GF-D8 (cell line): ENCODE data around the gene RIOK3.
"Not testable (repeated sequence)": the region's sequence is repeated elsewhere in the genome, so short reads cannot be mapped to it uniquely, and the experiment has no call there.

Source experiments
- DNase-seq: peaks from one replicate; lab custom pipeline; 2025; lab: John Stamatoyannopoulos, UW

RIOK3 gene

GRCh38 chr18:23451011-23451410 is 2.1 kb upstream of the RIOK3 start:
- DNase-seq: no peak

- DNase-seq: no peak
Measured at GRCh38 chr18:23451491-23451890, 1.6 kb upstream of the RIOK3 start.

DNA sequence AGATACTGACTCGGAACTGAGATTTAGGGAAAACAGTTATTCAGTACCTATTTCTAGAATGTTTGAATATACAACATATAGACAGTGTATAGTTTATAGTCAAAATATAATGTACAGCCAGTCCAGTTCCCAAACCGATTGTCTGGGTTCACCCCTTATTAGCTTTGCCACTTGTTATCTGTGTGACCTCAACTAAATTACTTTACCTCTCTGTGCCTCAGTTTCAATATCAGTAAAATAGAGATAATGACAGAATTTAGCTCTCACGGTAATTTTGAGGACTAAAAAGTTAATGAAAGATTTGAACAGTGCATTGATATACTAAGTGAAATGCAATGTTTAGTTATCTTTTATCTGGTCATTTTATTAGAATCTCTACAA is 750 bp upstream of the RIOK3 start:
- DNase-seq: no peak

GRCh38 chr18:23453680-23454058 is 582 bp downstream of the RIOK3 start:
- DNase-seq: no peak

GRCh38 chr18:23456835-23457234 is 3.7 kb downstream of the RIOK3 start:
- no peak for DNase-seq

DNA sequence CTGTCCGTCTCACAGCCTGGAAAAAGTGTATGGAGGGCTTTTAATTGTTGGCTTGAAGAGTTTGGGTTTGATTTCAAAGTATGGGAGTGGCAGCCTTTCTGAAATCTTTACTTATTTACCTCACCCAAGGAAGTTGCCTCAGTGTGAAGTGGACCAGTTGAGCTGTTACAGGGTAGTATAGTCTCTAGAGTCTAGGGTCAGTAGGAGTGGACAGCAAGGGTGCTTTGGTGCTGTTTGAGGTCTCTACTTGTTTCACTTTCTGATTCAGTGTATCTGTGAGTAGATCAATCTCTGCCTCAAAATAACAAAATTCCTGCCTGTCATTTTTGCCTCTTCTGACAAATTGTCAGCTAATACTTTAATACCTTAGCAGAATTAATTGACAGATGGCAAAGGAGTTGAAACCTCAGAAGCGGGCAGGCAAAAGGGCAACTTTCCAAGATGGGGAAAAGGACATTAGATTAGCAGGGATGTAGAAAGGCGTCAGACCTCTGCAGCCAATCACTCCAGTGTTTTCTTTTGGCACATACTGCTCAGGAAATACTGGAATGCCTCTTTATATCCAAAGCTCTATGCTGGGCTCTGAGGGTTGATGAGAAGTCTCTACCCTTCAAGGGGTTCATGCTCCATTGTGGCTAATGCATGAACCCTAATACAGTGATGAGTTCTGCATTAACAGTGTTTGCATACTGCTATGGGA is 5.9 kb downstream of the RIOK3 start:
- no peak for DNase-seq

- no peak for DNase-seq
Measured at GRCh38 chr18:23459530-23459921, 6.4 kb downstream of the RIOK3 start.

DNA sequence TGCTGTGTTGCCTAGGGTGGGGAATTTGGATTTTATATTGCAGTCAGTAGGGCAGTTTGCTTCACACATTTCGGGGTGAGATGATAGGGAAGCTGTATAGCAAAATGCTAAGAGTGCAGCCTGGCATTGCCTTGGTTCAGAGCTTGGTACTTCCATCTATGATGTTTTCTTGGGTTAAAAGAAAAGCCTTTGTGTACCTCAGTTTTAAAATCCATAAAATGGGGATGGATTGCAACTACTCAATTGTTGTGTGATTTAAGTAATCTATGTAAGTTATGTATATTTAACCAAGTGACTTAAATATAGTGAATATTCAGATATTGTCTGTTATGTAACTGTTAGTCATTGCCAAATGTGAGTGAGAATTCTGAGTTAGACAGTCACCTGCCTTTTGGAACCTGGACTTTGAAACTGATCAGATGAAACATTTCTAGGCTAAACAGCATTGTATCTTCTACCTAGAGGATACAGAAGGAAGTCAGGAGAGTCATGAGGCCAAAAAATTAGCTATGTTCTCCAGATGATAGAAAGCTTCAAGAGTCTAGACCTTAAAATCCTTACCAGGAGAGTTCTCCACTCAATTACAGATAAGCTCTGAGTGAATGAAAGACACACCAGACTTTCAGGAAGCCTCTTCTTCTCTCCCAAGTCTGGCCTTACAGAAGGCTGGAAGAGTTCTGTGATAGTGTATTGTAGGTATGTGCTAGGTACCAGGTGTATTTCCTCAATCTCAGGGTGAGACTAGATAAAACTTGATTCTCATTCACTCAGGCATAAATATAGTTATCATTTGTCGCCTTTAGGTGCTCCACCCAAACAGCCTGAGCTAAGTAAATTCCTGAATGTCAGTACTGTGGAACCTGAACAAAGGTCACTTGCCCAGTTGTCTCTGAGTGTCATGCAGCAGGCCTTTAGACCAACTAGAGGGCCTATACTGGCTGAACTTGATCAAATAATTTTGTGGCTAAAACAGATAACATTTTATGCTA is 7.5 kb downstream of the RIOK3 start:
- no peak for DNase-seq

GRCh38 chr18:23462876-23463275 is 9.8 kb downstream of the RIOK3 start:
- DNase-seq: no peak

DNA sequence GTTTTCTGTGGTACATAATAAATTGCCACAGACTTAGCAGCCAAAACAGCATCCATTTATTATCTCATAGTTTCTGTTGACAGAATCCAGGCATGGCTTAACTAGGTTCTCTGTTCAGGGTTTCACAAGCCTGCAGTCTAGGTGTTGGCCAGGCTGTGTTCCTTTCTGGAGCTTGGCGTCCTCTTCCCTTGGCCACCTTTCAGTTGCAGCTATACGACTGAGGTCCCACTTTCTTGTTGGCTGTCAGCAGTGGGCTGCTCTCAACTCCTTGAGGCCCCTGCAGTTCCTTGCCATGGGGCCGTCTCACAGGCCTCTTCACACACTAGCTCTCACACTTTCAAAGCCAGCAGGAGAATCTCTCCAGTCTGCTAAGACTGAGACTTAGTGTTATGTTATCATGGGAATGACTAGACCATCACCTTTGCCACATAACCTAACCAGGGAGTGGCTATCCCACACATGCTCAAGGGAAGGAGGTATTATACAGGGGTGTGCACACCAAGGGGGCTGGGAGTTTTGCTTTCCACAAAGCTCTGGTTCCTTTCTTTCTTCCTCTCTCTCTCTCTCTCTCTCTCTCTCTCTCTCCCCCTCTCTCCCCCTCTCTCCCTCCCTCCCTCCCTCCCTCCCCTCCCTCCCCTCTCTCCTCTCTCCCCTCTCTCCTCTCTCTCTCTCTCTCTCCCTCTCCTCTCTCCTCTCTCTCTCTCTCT is 15.8 kb downstream of the RIOK3 start:
- DNase-seq: no peak

DNA sequence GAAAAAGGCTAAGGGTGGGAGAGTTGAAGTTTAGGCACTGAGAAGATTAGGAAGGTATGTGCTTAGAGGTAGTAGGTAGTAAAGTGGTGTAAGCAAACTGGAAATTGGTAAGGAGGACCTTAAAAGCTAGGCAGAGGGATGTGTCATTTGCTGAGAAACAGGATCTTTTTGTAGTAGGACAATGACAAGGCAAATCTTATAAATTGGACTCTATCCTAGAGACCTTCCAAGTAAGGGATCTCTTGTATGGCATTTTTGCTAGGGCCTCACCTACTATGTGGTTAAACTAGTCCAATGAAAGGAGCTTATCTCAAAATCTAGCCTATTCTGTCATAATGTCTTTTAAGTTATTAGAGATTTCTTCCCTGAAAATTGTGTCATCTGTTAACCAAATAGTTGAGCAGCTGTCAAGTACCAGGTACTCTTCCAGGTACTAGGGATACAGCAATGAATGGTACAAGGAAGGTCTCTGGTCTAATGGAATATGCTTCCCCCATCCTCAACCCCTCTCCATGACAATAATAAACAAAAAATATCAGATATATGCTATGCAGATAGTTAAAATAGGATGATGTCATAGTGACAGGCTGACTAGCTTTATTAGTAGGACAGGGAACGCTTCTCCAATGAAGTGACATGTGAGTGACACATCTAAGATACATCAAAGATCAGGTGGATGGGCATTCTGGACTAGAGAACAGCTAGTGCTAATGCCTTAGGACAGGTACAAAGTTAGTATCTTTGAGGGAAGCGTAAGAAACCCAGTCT is 17.7 kb downstream of the RIOK3 start:
- DNase-seq: no peak

GRCh38 chr18:23471486-23471885 is 18.4 kb downstream of the RIOK3 start:
- no peak for DNase-seq

GRCh38 chr18:23479829-23480505 is 26.9 kb downstream of the RIOK3 start:
- DNase-seq: peak; percentile 34

GRCh38 chr18:23484561-23485182 is 31.6 kb downstream of the RIOK3 start:
- no peak for DNase-seq

- no peak for DNase-seq
Measured at GRCh38 chr18:23485386-23485785, 32.3 kb downstream of the RIOK3 start.

- DNase-seq: peak; percentile 50
Measured at GRCh38 chr18:23487738-23488570, 34.9 kb downstream of the RIOK3 start.

- not testable (repeated sequence) for DNase-seq
Measured at GRCh38 chr18:23489586-23489985, 36.5 kb downstream of the RIOK3 start.

GRCh38 chr18:23493654-23494053 is 40.6 kb downstream of the RIOK3 start:
- DNase-seq: no peak

- no peak for DNase-seq
Measured at GRCh38 chr18:23494992-23495391, 41.9 kb downstream of the RIOK3 start.
